H9 (cell line): ENCODE results near the gene ZNF586. TPM values are rescaled to one million over a fixed set of nuclear protein-coding genes. Genes with fewer than 3 reads are reported as not detected.

Source experiments
- DNase-seq: peaks from one replicate; pipeline ENCODE4 v3.0.0-alpha.2; 2017
- H2AFZ ChIP-seq: one replicate; pipeline ENCODE4 v1.6.1; 2013; ENCODE audit warnings: mild to moderate bottlenecking, low read length, control low read depth, moderate library complexity
- H2AK5ac ChIP-seq: 2 replicates; pipeline ENCODE4 v1.6.1; 2013; ENCODE audit warnings: low read length, control low read depth, mixed read lengths; ENCODE audit not compliant: insufficient read length
- H2BK120ac ChIP-seq: one replicate; pipeline ENCODE4 v1.6.1; 2013; ENCODE audit warnings: low read depth, mild to moderate bottlenecking, low read length, control low read depth, inconsistent platforms; ENCODE audit not compliant: poor library complexity, severe bottlenecking
- H2BK12ac ChIP-seq: 2 replicates; pipeline ENCODE4 v1.6.1; 2013; ENCODE audit warnings: low read length, control low read depth, mixed read lengths, low read depth; ENCODE audit not compliant: insufficient read length
- H2BK15ac ChIP-seq: 2 replicates; pipeline ENCODE4 v1.6.1; 2013; ENCODE audit warnings: low read depth, low read length, control low read depth
- H2BK20ac ChIP-seq: one replicate; pipeline ENCODE4 v1.6.1; 2013; ENCODE audit warnings: low read depth, mild to moderate bottlenecking, low read length, control low read depth, inconsistent platforms; ENCODE audit not compliant: poor library complexity, severe bottlenecking
- H2BK5ac ChIP-seq: 2 replicates; pipeline ENCODE4 v1.6.1; 2013; ENCODE audit warnings: low read length, control low read depth, mixed read lengths; ENCODE audit not compliant: insufficient read length
- H3K14ac ChIP-seq: 2 replicates; pipeline ENCODE4 v1.6.1; 2013; ENCODE audit warnings: low read length, control low read depth; ENCODE audit not compliant: insufficient read depth
- H3K18ac ChIP-seq: 2 replicates; pipeline ENCODE4 v1.6.1; 2013; ENCODE audit warnings: low read depth, mild to moderate bottlenecking, mixed read lengths, low read length, control low read depth; ENCODE audit not compliant: insufficient read length
- H3K23ac ChIP-seq: 2 replicates; pipeline ENCODE4 v1.6.1; 2013; ENCODE audit warnings: low read length, control low read depth, mixed read lengths, low read depth; ENCODE audit not compliant: insufficient read length
- H3K23me2 ChIP-seq: 2 replicates; pipeline ENCODE4 v1.6.1; 2013; ENCODE audit warnings: low read depth, mild to moderate bottlenecking, mixed read lengths, low read length, control low read depth; ENCODE audit not compliant: insufficient read length, poor library complexity, severe bottlenecking
- H3K27ac ChIP-seq: 2 replicates; pipeline ENCODE4 v1.5.1; 2013; ENCODE audit warnings: low read length, control low read depth, mixed read lengths, low read depth; ENCODE audit not compliant: insufficient read length
- H3K27me3 ChIP-seq: 2 replicates; pipeline ENCODE4 v1.6.1; 2013; ENCODE audit warnings: low read length, control low read depth, inconsistent platforms; ENCODE audit not compliant: insufficient read depth
- H3K4ac ChIP-seq: 2 replicates; pipeline ENCODE4 v1.6.1; 2013; ENCODE audit warnings: low read depth, mild to moderate bottlenecking, control low read depth, inconsistent platforms, low read length, moderate library complexity
- H3K4me1 ChIP-seq: 2 replicates; pipeline ENCODE4 v1.6.1; 2013; ENCODE audit warnings: low read length, control low read depth, inconsistent platforms; ENCODE audit not compliant: insufficient read depth
- H3K4me2 ChIP-seq: 2 replicates; pipeline ENCODE4 v1.6.1; 2013; ENCODE audit warnings: low read length, control low read depth, mixed read lengths; ENCODE audit not compliant: insufficient read length, insufficient read depth
- H3K56ac ChIP-seq: 2 replicates; pipeline ENCODE4 v1.6.1; 2013; ENCODE audit warnings: low read depth, mild to moderate bottlenecking, mixed read lengths, low read length, control low read depth; ENCODE audit not compliant: insufficient read length
- H3K79me1 ChIP-seq: 2 replicates; pipeline ENCODE4 v1.6.1; 2013; ENCODE audit warnings: low read depth, mild to moderate bottlenecking, moderate library complexity, low read length, control low read depth, inconsistent platforms; ENCODE audit not compliant: insufficient read depth, poor library complexity, severe bottlenecking
- H3K79me2 ChIP-seq: 2 replicates; pipeline ENCODE4 v1.6.1; 2013; ENCODE audit warnings: low read length, control low read depth, inconsistent platforms; ENCODE audit not compliant: insufficient read depth
- H3K9ac ChIP-seq: 2 replicates; pipeline ENCODE4 v1.6.1; 2013; ENCODE audit warnings: low read length, control low read depth, mixed read lengths; ENCODE audit not compliant: insufficient read length; ENCODE audit errors: extremely low read depth
- H3K9me3 ChIP-seq: one replicate; pipeline ENCODE4 v1.6.1; 2013; ENCODE audit warnings: low read depth, low read length, inconsistent platforms; ENCODE audit not compliant: control insufficient read depth
- H3T11ph ChIP-seq: one replicate; pipeline ENCODE4 v1.6.1; 2013; ENCODE audit warnings: mild to moderate bottlenecking, low read length, control low read depth, inconsistent platforms
- H4K20me1 ChIP-seq: one replicate; pipeline ENCODE4 v1.6.1; 2013; ENCODE audit not compliant: control insufficient read depth, insufficient read length, insufficient read depth
- H4K5ac ChIP-seq: 2 replicates; pipeline ENCODE4 v1.6.1; 2013; ENCODE audit warnings: low read depth, mild to moderate bottlenecking, mixed read lengths, low read length, control low read depth; ENCODE audit not compliant: insufficient read length
- H4K8ac ChIP-seq: replicated peaks from 2 replicates; pipeline ENCODE4 v1.6.1; 2013; ENCODE audit warnings: low read length, control low read depth, mixed read lengths, low read depth; ENCODE audit not compliant: insufficient read length
- H4K91ac ChIP-seq: 2 replicates; pipeline ENCODE4 v1.6.1; 2013; ENCODE audit warnings: low read depth, mild to moderate bottlenecking, moderate library complexity, mixed read lengths, low read length, control low read depth; ENCODE audit not compliant: insufficient read length
- H3K27ac Mint-ChIP-seq, 3 experiments: 2 replicates in 2 of 3; 3 replicates in 1 of 3; pipeline ENCODE4 v1.8.0; 2020 to 2021; ENCODE audit warnings: mixed read lengths in 3 of 3, mild to moderate bottlenecking in 1 of 3, moderate library complexity in 1 of 3
- H3K27me3 Mint-ChIP-seq: 2 replicates; pipeline ENCODE4 v1.8.0; 2021; ENCODE audit warnings: low read depth, mild to moderate bottlenecking, moderate library complexity, mixed read lengths
- H3K36me3 Mint-ChIP-seq, 3 experiments: 2 replicates in 2 of 3; 3 replicates in 1 of 3; pipeline ENCODE4 v1.8.0; 2020 to 2021; ENCODE audit warnings: low read depth in 3 of 3, mixed read lengths in 3 of 3; ENCODE audit not compliant: insufficient read depth in 1 of 3
- H3K4me1 Mint-ChIP-seq, 2 experiments: 2 replicates each; pipeline ENCODE4 v1.8.0; 2020; ENCODE audit warnings: mixed read lengths in 2 of 2
- H3K4me3 Mint-ChIP-seq, 2 experiments: 2 replicates in 1 of 2; 3 replicates in 1 of 2; pipeline ENCODE4 v1.8.0; 2020 to 2021; ENCODE audit warnings: mild to moderate bottlenecking in 2 of 2, mixed read lengths in 2 of 2, moderate library complexity in 1 of 2
- H3K9me3 Mint-ChIP-seq, 2 experiments: 2 replicates in 1 of 2; 3 replicates in 1 of 2; pipeline ENCODE4 v1.8.0; 2020; ENCODE audit warnings: mild to moderate bottlenecking in 2 of 2, mixed read lengths in 2 of 2, moderate library complexity in 1 of 2
- CTCF ChIP-seq: fragments of 200-600 bp; sonication (generic); conservative IDR thresholded peaks from 3 replicates; pipeline ENCODE4 v1.8.0; 2021; ENCODE audit warnings: antibody characterized with exemption, mild to moderate bottlenecking
- WGBS: extraction: QIAGEN DNeasy Blood & Tissue Kit; methylation state at CpG from one replicate; pipeline ENCODE4 v1.1.7; 2013; ENCODE audit warnings: missing lambda C conversion rate, low lambda C conversion rate, mixed read lengths; ENCODE audit not compliant: insufficient read length; ENCODE audit errors: extremely low coverage; 5-methylcytosine and 5-hydroxymethylcytosine counted together
- total RNA-seq: library from RNA; stranded (reverse); gene quantifications from 2 replicates; pipeline ENCODE4 v1.2.1, GENCODE V29; 2021

ZNF586 gene
- total RNA-seq, 1 experiment from 2014 or later, result 17.6 TPM

DNA sequence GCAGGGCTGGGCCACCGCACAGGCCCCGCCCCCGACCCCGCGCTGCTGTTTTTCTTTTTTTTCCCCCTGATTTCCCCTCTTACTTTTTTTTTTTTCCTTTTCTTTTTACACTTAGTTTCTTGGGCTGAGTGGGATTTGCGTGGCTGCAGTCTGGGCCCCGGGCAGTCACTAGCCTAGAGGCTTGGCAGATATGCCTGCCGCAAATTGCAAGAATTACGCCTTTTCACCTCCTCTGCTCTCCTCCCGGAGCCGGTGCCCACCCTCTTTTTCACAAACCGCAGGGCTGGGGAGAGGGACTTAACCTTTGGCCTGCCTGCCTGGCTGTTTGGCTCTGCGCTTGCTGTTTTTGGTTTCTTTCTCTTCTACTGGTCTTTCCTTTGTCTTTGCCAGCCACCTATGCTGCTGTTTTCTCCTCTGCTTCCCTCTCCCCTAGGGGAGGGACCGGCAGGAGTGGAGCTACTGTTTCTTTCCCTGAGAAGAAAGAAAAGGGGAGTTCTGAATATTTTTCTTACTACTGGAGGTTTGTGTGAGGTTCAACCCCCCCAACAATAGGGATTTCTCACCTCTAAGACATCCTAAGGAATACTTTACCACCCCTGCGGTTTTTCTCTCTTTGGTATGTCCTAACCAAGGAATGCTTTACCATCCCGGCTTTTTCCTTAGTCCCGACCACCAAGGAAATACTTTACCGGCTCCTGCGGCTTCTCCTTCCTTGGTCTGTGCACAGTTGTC, 34.3 kb downstream of the ZNF586 start:
- peak; percentile 77 for DNase-seq
- H3K4me3 Mint-ChIP-seq, result peak overlapping the region; percentile 72 to 83
- Histone ChIP-seq H3K18ac (peak overlapping the region; percentile 89), H2BK120ac (peak overlapping the region; percentile 99), H2BK5ac (peak overlapping the region; percentile 80), H4K8ac (no peak overlapping the region), H2BK15ac (no peak overlapping the region), H3K23me2 (peaks cover 11% of the 10 kb centered on the region), H3K27ac (peak overlapping the region; percentile 99), H2AFZ (peak overlapping the region; percentile 65), H2AK5ac (no peak overlapping the region), H3K56ac (peak overlapping the region; percentile 99), H3K23ac (no peak overlapping the region), H3K79me2 (no peaks in the 10 kb centered on the region), H3K27me3 (no peaks in the 10 kb centered on the region), H3K9me3 (no peaks in the 10 kb centered on the region), H4K5ac (peak overlapping the region; percentile 72), H2BK20ac (no peak overlapping the region), H4K91ac (peak overlapping the region; percentile 17), H3K4me2 (peak overlapping the region; percentile 75), H3T11ph (peak overlapping the region; percentile 47), H3K79me1 (no peaks in the 10 kb centered on the region), H3K4me1 (peaks cover 6% of the 10 kb centered on the region; the same call in 1 of the 2 replicates), H3K4ac (peak overlapping the region; percentile 95; the same call in 1 of the 2 replicates), H3K14ac (peak overlapping the region; percentile 98), H2BK12ac (no peak overlapping the region), H3K9ac (peak overlapping the region; percentile 97), H4K20me1 (no peaks in the 10 kb centered on the region)
- peaks cover 49 to 56% of the 10 kb centered on the region in 2 experiments for H3K4me1 Mint-ChIP-seq
- H3K27ac Mint-ChIP-seq, result peak overlapping the region; percentile 98 to 99 (median 98)
- TF ChIP-seq CTCF, result no peak
- peaks cover 15 to 28% (median 25%) of the 10 kb centered on the region in 3 experiments for H3K36me3 Mint-ChIP-seq
- H3K9me3 Mint-ChIP-seq, result no peaks in the 10 kb centered on the region
- H3K27me3 Mint-ChIP-seq, result no peaks in the 10 kb centered on the region
- WGBS, result no CpG with 5 or more reads among the region's 19 CpGs
